SH-SY5Y (cell line): Measurements from ENCODE around the gene RCHY1.

Experiments used
- GATA2 ChIP-seq: IDR thresholded peaks from 2 replicates; pipeline ENCODE4 v1.6.1; 2011; ENCODE audit warnings: mild to moderate bottlenecking, low read depth, low read length
- GATA3 ChIP-seq: IDR thresholded peaks from 2 replicates; pipeline ENCODE4 v1.6.1; 2011; ENCODE audit warnings: low read depth, mild to moderate bottlenecking, low read length, moderate library complexity

GRCh38 chr4:75432683-75433082, 81.5 kb downstream of the RCHY1 start:
- TF ChIP-seq GATA3 (no peak), GATA2 (no peak)
